IgD-negative memory B cell (primary cell): ENCODE results near the gene NAA50. TPM values are rescaled to one million over a fixed set of nuclear protein-coding genes. Genes with fewer than 3 reads are reported as not detected.

Experiments
- H3K27ac Mint-ChIP-seq, 3 donors: one replicate each; pipeline ENCODE4 v1.8.0; 2020 to 2022; ENCODE audit warnings: mild to moderate bottlenecking in 3 of 3, mixed read lengths in 3 of 3, moderate library complexity in 1 of 3
- H3K27me3 Mint-ChIP-seq: one replicate; pipeline ENCODE4 v1.8.0; 2021; ENCODE audit warnings: mixed read lengths
- H3K36me3 Mint-ChIP-seq: one replicate; pipeline ENCODE4 v1.8.0; 2020; ENCODE audit warnings: mild to moderate bottlenecking, mixed read lengths
- H3K4me1 Mint-ChIP-seq, 3 donors: one replicate each; pipeline ENCODE4 v1.8.0; 2020 to 2022; ENCODE audit warnings: mixed read lengths in 3 of 3, mild to moderate bottlenecking in 1 of 3
- H3K4me3 Mint-ChIP-seq, 4 donors: one replicate each; pipeline ENCODE4 v1.8.0; 2020 to 2022; ENCODE audit warnings: mild to moderate bottlenecking in 4 of 4, mixed read lengths in 4 of 4, moderate library complexity in 3 of 4
- H3K9me3 Mint-ChIP-seq, 3 donors: one replicate each; pipeline ENCODE4 v1.8.0; 2020 to 2021; ENCODE audit warnings: mixed read lengths in 3 of 3, mild to moderate bottlenecking in 1 of 3
- polyA plus RNA-seq: library from polyadenylated mRNA; unstranded; fragments of 300-500 nt; fragmentation: Illumina TruSeq; gene quantifications from one replicate; pipeline ENCODE4 v1.2.3, GENCODE V29; 2021

NAA50 gene
- polyA plus RNA-seq, 1 donor from 2014 or later: 104 TPM

DNA sequence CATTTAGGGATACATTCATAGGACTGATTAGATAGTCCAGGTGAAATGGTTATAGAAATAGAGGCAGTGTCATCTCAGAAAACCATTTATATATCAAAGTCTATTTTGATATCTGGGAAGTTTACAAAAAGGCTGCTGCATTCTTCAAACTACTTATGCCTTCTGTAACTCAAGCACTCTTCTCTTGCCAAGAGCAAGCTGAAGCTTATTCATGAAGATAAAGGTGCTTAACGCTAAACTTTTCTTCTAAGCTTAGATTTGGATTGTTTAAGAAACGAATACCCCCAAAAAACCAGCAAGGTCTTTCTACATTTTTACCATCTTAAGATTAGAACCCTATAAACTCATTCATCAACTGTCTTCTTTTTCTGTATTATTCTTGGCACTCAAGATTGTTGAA lies 26.3 kb downstream of the NAA50 start:
- Mint-ChIP-seq H3K4me3 (no peak overlapping the region), H3K27ac (no peak overlapping the region), H3K36me3 (peaks cover 3% of the 10 kb centered on the region), H3K27me3 (no peaks in the 10 kb centered on the region), H3K9me3 (no peaks in the 10 kb centered on the region), H3K4me1 (peaks cover under 1 to 14% (median 3%) of the 10 kb centered on the region in 3 donors)

DNA sequence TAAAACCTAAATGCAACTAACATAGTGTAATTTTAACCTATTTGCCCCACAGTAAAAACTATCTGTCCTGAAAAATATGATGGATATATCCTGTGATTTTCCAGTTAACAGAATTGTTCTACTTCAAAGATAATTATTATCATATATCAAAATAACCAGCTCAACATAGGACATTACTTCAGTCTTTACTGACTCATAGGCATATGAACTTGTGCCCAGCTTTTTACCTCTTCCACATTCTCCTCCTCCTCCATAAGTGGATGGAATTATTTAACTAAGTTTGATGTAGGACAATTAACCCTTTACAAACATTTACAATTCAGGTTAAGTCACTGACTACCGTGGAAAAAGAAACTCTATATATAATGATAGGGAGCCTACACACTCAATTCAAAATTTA lies 26.8 kb downstream of the NAA50 start:
- Mint-ChIP-seq H3K4me3 (no peak overlapping the region), H3K9me3 (no peaks in the 10 kb centered on the region), H3K27ac (peak overlapping the region in 1 of 3 donors; percentile 39), H3K36me3 (peaks cover 3% of the 10 kb centered on the region), H3K27me3 (no peaks in the 10 kb centered on the region), H3K4me1 (peaks cover 0 to 14% (median 2%) of the 10 kb centered on the region in 3 donors)

DNA sequence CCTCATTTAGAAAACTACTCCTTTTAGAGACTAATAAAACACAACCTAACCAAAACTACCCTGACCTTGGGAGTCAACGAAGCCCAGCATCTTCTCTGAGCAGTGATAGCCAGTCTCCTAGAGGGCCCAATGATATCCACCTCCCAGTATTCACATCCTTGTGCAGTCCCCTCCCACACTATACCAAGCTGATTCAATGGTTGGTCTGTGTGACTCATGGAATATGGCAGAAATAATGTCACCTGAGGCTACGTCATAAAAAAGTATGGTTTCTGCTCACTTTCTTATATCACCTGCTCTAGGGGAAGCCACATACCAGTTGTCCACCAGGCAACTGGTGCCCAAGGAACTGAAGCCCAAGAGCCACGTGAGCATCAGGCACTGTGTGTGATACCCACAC lies 28.2 kb downstream of the NAA50 start:
- H3K36me3 Mint-ChIP-seq: peaks cover 3% of the 10 kb centered on the region
- no peak overlapping the region for H3K4me3 Mint-ChIP-seq
- H3K27me3 Mint-ChIP-seq: no peaks in the 10 kb centered on the region
- H3K4me1 Mint-ChIP-seq: peaks cover 0 to 14% (median 2%) of the 10 kb centered on the region in 3 donors
- H3K27ac Mint-ChIP-seq: no peak overlapping the region
- H3K9me3 Mint-ChIP-seq: no peaks in the 10 kb centered on the region

DNA sequence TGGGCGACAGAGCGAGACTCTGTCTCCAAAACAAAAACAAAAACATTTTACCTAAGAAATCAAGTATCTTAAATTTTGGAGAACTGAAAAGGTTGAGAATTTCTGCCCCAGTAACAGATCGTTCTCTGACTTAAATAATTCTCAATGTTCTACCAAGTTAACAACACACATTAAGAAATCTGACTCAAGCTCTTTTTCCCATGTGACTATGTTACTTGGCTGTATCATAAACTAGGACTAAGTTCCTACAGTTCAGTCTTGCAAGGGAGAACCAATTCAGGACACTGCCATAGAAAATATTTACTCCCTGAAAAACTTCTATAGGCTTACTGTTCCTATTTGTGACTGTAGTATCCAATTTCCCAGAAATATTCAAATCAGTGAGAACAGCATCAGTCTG lies 28.7 kb downstream of the NAA50 start:
- Mint-ChIP-seq H3K9me3 (no peaks in the 10 kb centered on the region), H3K36me3 (peaks cover 3% of the 10 kb centered on the region)

GRCh38 chr3:113714702-113715101 lies 31.3 kb downstream of the NAA50 start:
- Mint-ChIP-seq H3K4me1 (peaks cover 0 to 2% (median 0%) of the 10 kb centered on the region in 3 donors), H3K27me3 (no peaks in the 10 kb centered on the region), H3K36me3 (peaks cover 3% of the 10 kb centered on the region), H3K9me3 (no peaks in the 10 kb centered on the region), H3K4me3 (no peak overlapping the region), H3K27ac (no peak overlapping the region)

More for the DNA sequence above, 28.7 kb downstream of the NAA50 start:
- Mint-ChIP-seq H3K27me3 (no peaks in the 10 kb centered on the region), H3K4me3 (no peak overlapping the region), H3K4me1 (peaks cover 0 to 12% (median 2%) of the 10 kb centered on the region in 3 donors), H3K27ac (no peak overlapping the region)

GRCh38 chr3:113712129-113712528 lies 33.9 kb downstream of the NAA50 start:
- H3K9me3 Mint-ChIP-seq: no peaks in the 10 kb centered on the region
- H3K27ac Mint-ChIP-seq: no peak overlapping the region
- H3K4me1 Mint-ChIP-seq: peaks cover 0 to 2% (median 0%) of the 10 kb centered on the region in 3 donors
- H3K27me3 Mint-ChIP-seq: no peaks in the 10 kb centered on the region
- no peaks in the 10 kb centered on the region for H3K36me3 Mint-ChIP-seq
- no peak overlapping the region for H3K4me3 Mint-ChIP-seq

- no peaks in the 10 kb centered on the region for H3K9me3 Mint-ChIP-seq
- H3K4me1 Mint-ChIP-seq: no peaks in the 10 kb centered on the region
- H3K27ac Mint-ChIP-seq: peak overlapping the region in 1 of 3 donors; percentile 71
- H3K36me3 Mint-ChIP-seq: no peaks in the 10 kb centered on the region
- H3K4me3 Mint-ChIP-seq: no peak overlapping the region
- H3K27me3 Mint-ChIP-seq: no peaks in the 10 kb centered on the region
Observed at GRCh38 chr3:113707835-113708234, 38.2 kb downstream of the NAA50 start.

- peak overlapping the region in 1 of 3 donors; percentile 0 for H3K27ac Mint-ChIP-seq
- peaks cover 9 to 21% (median 13%) of the 10 kb centered on the region in 3 donors for H3K4me1 Mint-ChIP-seq
- H3K27me3 Mint-ChIP-seq: no peaks in the 10 kb centered on the region
- H3K9me3 Mint-ChIP-seq: no peaks in the 10 kb centered on the region
- no peaks in the 10 kb centered on the region for H3K36me3 Mint-ChIP-seq
- H3K4me3 Mint-ChIP-seq: peak overlapping the region in 2 of 4 donors; percentile 94
Observed at GRCh38 chr3:113698956-113699355, 47.1 kb downstream of the NAA50 start.

GRCh38 chr3:113698213-113698742 lies 47.8 kb downstream of the NAA50 start:
- peak overlapping the region in 1 of 3 donors; percentile 0 for H3K27ac Mint-ChIP-seq
- no peaks in the 10 kb centered on the region for H3K9me3 Mint-ChIP-seq
- H3K27me3 Mint-ChIP-seq: no peaks in the 10 kb centered on the region
- H3K4me1 Mint-ChIP-seq: peaks cover 14 to 25% (median 14%) of the 10 kb centered on the region in 3 donors
- H3K4me3 Mint-ChIP-seq: peak overlapping the region in 1 of 4 donors; percentile 71
- H3K36me3 Mint-ChIP-seq: no peaks in the 10 kb centered on the region

GRCh38 chr3:113697500-113698090 lies 48.5 kb downstream of the NAA50 start:
- no peak overlapping the region for H3K4me3 Mint-ChIP-seq
- H3K27ac Mint-ChIP-seq: no peak overlapping the region
- peaks cover 17 to 28% (median 17%) of the 10 kb centered on the region in 3 donors for H3K4me1 Mint-ChIP-seq
- no peaks in the 10 kb centered on the region for H3K27me3 Mint-ChIP-seq
- H3K36me3 Mint-ChIP-seq: no peaks in the 10 kb centered on the region
- no peaks in the 10 kb centered on the region for H3K9me3 Mint-ChIP-seq

GRCh38 chr3:113696658-113697499 lies 49.2 kb downstream of the NAA50 start:
- Mint-ChIP-seq H3K36me3 (no peaks in the 10 kb centered on the region), H3K27me3 (no peaks in the 10 kb centered on the region), H3K27ac (no peak overlapping the region), H3K4me1 (peaks cover 17 to 28% (median 18%) of the 10 kb centered on the region in 3 donors), H3K4me3 (no peak overlapping the region), H3K9me3 (no peaks in the 10 kb centered on the region)

DNA sequence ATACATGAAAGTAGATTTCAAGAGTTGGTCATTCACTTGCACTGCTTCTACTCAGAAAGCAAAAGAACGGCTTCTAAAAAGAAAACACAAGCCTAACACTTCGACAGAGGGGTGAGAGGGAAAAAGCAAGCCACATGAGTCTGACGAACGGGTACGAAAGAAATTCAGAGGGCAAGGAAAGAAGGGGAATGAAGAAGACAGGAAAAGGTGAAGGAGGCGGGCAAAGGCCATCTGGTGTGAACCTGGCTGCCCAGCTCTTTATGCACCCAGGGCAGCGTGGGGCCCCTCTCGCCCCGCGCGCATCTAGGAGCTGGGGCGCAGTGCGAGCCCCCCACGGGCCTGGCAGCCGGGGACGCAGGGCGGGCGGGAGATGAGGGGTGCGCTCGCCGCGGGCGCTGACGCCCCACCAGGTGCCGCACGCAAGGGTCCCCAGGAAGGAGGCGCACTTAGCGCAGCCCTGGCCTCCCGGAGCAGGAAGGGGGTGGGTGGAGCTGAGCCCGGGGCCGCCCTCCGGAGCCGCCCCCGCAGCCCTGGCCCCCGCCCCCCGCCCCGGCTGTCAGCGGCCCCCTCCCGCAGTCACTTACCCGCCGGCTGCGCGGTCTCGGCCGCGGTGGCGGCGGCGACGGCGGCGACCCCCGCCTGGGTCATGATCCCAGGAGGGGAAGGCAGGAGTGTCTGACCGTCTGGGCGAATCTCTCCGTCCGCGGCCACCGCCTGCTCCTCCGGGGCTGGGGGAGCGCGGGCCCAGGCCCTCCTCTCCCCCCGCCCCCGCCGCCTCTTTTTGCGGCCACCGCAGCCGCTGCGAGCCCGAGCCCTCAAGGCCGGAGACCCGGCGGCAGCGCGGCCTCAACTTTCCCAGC lies 50.0 kb downstream of the NAA50 start, which contains the start of gene USF3:
TSS of gene USF3 (minus strand) at position 857 of the 860 bp plus-strand sequence. CDS start 21,764 bp downstream, outside the sequence.
- peaks cover 17 to 28% (median 18%) of the 10 kb centered on the region in 3 donors for H3K4me1 Mint-ChIP-seq
- H3K9me3 Mint-ChIP-seq: no peaks in the 10 kb centered on the region
- H3K4me3 Mint-ChIP-seq: peak within 1 kb of the TSS; percentile 93 to 98 (median 96)
- no peaks in the 10 kb centered on the region for H3K36me3 Mint-ChIP-seq
- peak within 1 kb of the TSS; percentile 88 to 97 (median 96) for H3K27ac Mint-ChIP-seq
- H3K27me3 Mint-ChIP-seq: no peaks in the 10 kb centered on the region

DNA sequence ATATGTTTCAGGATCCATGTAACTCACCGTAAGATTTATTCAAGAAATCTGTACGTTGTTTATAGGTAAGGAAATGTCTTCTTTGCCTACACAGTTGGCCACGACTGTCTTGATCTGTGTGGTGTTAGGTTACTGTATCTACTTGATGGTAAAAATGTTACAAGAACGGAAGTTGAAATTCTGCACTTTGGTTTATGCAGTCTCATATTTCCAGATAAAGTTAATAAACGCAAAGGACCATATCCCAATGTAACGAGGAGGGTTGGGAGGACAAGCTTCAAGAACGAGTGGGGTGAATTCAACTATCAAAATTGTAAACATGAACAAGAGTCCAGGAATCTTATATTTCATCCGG lies 50.6 kb downstream of the NAA50 start:
- Mint-ChIP-seq H3K27me3 (no peaks in the 10 kb centered on the region), H3K4me1 (peaks cover 17 to 28% (median 18%) of the 10 kb centered on the region in 3 donors), H3K36me3 (no peaks in the 10 kb centered on the region), H3K27ac (peak overlapping the region; percentile 88 to 97 (median 96)), H3K4me3 (peak overlapping the region; percentile 93 to 98 (median 96)), H3K9me3 (no peaks in the 10 kb centered on the region)

GRCh38 chr3:113690482-113690881 lies 55.6 kb downstream of the NAA50 start:
- no peaks in the 10 kb centered on the region for H3K9me3 Mint-ChIP-seq
- H3K27ac Mint-ChIP-seq: no peak overlapping the region
- H3K36me3 Mint-ChIP-seq: peaks cover 6% of the 10 kb centered on the region
- H3K4me1 Mint-ChIP-seq: peaks cover 16 to 23% (median 20%) of the 10 kb centered on the region in 3 donors
- no peaks in the 10 kb centered on the region for H3K27me3 Mint-ChIP-seq
- no peak overlapping the region for H3K4me3 Mint-ChIP-seq
